Activated naive CD8-positive, alpha-beta T cell (primary cell): ENCODE results near the gene RASSF1.
"Not testable (repeated sequence)": the region's sequence is repeated elsewhere in the genome, so short reads cannot be mapped to it uniquely, and the experiment has no call there.

Source experiments
- H3K27ac Mint-ChIP-seq: one replicate; pipeline ENCODE4 v1.8.0; 2021; ENCODE audit warnings: mixed read lengths
- H3K27me3 Mint-ChIP-seq: one replicate; pipeline ENCODE4 v1.8.0; 2021; ENCODE audit warnings: mixed read lengths
- H3K36me3 Mint-ChIP-seq: one replicate; pipeline ENCODE4 v1.8.0; 2021; ENCODE audit warnings: mixed read lengths
- H3K4me1 Mint-ChIP-seq: one replicate; pipeline ENCODE4 v1.8.0; 2021; ENCODE audit warnings: low read depth, mixed read lengths
- H3K4me3 Mint-ChIP-seq: one replicate; pipeline ENCODE4 v1.8.0; 2021; ENCODE audit warnings: mild to moderate bottlenecking, mixed read lengths
- H3K9me3 Mint-ChIP-seq: one replicate; pipeline ENCODE4 v1.8.0; 2021; ENCODE audit warnings: low read depth, mixed read lengths

The RASSF1 gene

DNA sequence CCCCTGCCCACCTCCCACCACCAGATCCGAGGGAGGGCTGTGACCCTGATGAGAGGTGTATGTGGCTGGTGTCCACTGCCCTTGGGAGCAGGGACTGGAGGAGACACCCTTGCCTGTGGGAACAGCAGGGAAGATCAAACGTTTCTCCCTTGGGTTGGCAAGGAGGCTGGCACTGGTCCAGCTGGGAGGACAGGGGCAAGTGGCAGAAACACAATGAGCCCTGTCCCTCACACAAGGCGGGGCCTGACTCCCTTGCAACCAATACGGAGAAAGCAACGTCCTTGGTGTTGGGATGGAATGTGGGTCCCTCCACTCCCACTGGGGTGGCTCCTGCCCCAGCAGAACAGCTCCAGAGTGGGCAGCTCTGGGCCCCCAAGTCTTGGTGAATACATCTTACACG lies 23.3 kb downstream of the RASSF1 start:
- Mint-ChIP-seq H3K4me1 (peaks cover 27% of the 10 kb centered on the region), H3K4me3 (no peak overlapping the region), H3K9me3 (no peaks in the 10 kb centered on the region), H3K36me3 (peaks cover 2% of the 10 kb centered on the region), H3K27ac (no peak overlapping the region), H3K27me3 (no peaks in the 10 kb centered on the region)

GRCh38 chr3:50316657-50317242 lies 23.9 kb downstream of the RASSF1 start:
- H3K4me1 Mint-ChIP-seq, result peaks cover 27% of the 10 kb centered on the region
- peak overlapping the region; percentile 35 for H3K27ac Mint-ChIP-seq
- H3K36me3 Mint-ChIP-seq, result peaks cover 2% of the 10 kb centered on the region
- no peaks in the 10 kb centered on the region for H3K27me3 Mint-ChIP-seq
- no peaks in the 10 kb centered on the region for H3K9me3 Mint-ChIP-seq
- peak overlapping the region; percentile 63 for H3K4me3 Mint-ChIP-seq

- Mint-ChIP-seq H3K27ac (no peak overlapping the region), H3K36me3 (peaks cover 2% of the 10 kb centered on the region)
Measured at GRCh38 chr3:50314816-50315215, 25.8 kb downstream of the RASSF1 start.

GRCh38 chr3:50314342-50314741 lies 26.3 kb downstream of the RASSF1 start:
- H3K4me3 Mint-ChIP-seq, result no peak overlapping the region
- H3K9me3 Mint-ChIP-seq, result no peaks in the 10 kb centered on the region
- H3K27me3 Mint-ChIP-seq, result no peaks in the 10 kb centered on the region
- H3K36me3 Mint-ChIP-seq, result peaks cover 2% of the 10 kb centered on the region
- peaks cover 19% of the 10 kb centered on the region for H3K4me1 Mint-ChIP-seq
- peak overlapping the region; percentile 8 for H3K27ac Mint-ChIP-seq

More at GRCh38 chr3:50314816-50315215, 25.8 kb downstream of the RASSF1 start:
- H3K4me1 Mint-ChIP-seq, result peaks cover 20% of the 10 kb centered on the region
- H3K27me3 Mint-ChIP-seq, result no peaks in the 10 kb centered on the region
- no peaks in the 10 kb centered on the region for H3K9me3 Mint-ChIP-seq
- H3K4me3 Mint-ChIP-seq, result no peak overlapping the region

DNA sequence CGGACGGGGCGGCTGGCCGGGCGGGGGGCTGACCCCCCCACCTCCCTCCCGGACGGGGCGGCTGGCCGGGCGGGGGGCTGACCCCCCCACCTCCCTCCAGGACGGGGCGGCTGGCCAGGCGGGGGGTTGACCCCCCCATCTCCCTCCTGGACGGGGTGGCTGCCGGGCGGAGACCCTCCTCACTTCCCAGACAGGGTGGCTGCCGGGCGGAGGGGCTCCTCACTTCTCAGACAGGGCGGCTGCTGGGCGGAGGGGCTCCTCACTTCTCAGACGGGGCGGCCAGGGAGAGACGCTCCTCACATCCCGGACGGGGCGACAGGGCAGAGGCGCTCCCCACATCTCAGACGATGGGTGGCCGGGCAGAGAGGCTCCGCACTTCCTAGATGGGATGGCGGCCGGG lies 28.6 kb downstream of the RASSF1 start:
- not testable (repeated sequence) for H3K4me3 Mint-ChIP-seq, H3K27ac Mint-ChIP-seq, H3K27me3 Mint-ChIP-seq, H3K36me3 Mint-ChIP-seq, H3K9me3 Mint-ChIP-seq
- peaks cover 12% of the 10 kb centered on the region for H3K4me1 Mint-ChIP-seq

- Mint-ChIP-seq H3K4me3 (no peak overlapping the region), H3K27me3 (no peaks in the 10 kb centered on the region), H3K27ac (no peak overlapping the region), H3K4me1 (peaks cover 16% of the 10 kb centered on the region), H3K9me3 (no peaks in the 10 kb centered on the region), H3K36me3 (no peaks in the 10 kb centered on the region)
Measured at GRCh38 chr3:50304601-50305000, 36.0 kb downstream of the RASSF1 start.

DNA sequence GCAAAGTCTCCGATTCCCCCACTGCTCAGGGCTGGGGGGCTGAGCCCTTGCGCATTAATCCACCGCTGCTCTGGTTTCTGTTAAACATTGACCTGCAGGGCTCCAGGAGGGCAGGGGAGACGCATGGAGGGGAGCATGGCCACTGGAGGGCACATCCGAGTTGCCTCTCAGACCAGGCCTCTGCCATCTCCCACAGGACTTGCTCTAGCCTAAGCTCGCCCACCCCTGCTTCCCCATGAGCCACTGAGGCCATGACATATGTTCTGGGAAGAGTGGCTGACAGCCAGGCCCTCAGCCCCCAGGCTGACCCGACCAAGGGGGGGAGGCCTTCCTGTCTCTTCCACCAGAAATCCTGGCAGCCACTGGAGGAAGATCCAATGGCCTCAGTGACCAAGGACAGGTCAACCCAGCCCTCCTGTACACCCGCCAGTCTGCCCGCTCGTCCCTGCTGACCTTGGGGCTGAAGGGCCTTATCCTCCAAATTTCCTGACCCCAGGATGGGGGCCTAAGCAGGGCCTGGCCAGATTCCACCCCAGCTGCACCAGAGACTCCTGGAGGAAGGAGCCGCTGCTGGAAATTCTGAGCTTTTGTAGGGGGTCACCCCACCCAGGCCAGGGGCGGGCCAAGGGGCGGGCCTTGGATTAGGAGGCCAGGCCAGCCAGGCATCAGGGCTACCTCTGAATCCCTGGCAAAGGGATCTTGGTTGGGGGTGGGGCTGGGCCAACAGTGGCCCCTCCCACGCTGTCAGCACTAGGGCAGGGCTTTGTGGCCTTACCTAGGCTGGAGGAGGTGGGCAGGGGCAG lies 37.4 kb downstream of the RASSF1 start, which contains the start of gene HYAL1:
TSS of gene HYAL1 (minus strand) at position 562 of the 803 bp plus-strand sequence. CDS start 618 bp downstream, outside the sequence.
- H3K4me3 Mint-ChIP-seq, result no peak within 1 kb of the TSS
- peaks cover 19% of the 10 kb centered on the region for H3K4me1 Mint-ChIP-seq
- no peaks in the 10 kb centered on the region for H3K36me3 Mint-ChIP-seq
- H3K9me3 Mint-ChIP-seq, result no peaks in the 10 kb centered on the region
- H3K27ac Mint-ChIP-seq, result no peak within 1 kb of the TSS
- no peaks in the 10 kb centered on the region for H3K27me3 Mint-ChIP-seq

- no peaks in the 10 kb centered on the region for H3K36me3 Mint-ChIP-seq
- H3K9me3 Mint-ChIP-seq, result no peaks in the 10 kb centered on the region
- peaks cover 26% of the 10 kb centered on the region for H3K4me1 Mint-ChIP-seq
- H3K27me3 Mint-ChIP-seq, result no peaks in the 10 kb centered on the region
- H3K4me3 Mint-ChIP-seq, result no peak overlapping the region
- no peak overlapping the region for H3K27ac Mint-ChIP-seq
Measured at GRCh38 chr3:50302095-50303012, 38.3 kb downstream of the RASSF1 start.

- Mint-ChIP-seq H3K36me3 (no peaks in the 10 kb centered on the region), H3K9me3 (no peaks in the 10 kb centered on the region), H3K27ac (peak overlapping the region; percentile 98), H3K4me1 (peaks cover 26% of the 10 kb centered on the region), H3K4me3 (peak overlapping the region; percentile 97), H3K27me3 (no peaks in the 10 kb centered on the region)
Measured at GRCh38 chr3:50300681-50301254, 39.9 kb downstream of the RASSF1 start.

DNA sequence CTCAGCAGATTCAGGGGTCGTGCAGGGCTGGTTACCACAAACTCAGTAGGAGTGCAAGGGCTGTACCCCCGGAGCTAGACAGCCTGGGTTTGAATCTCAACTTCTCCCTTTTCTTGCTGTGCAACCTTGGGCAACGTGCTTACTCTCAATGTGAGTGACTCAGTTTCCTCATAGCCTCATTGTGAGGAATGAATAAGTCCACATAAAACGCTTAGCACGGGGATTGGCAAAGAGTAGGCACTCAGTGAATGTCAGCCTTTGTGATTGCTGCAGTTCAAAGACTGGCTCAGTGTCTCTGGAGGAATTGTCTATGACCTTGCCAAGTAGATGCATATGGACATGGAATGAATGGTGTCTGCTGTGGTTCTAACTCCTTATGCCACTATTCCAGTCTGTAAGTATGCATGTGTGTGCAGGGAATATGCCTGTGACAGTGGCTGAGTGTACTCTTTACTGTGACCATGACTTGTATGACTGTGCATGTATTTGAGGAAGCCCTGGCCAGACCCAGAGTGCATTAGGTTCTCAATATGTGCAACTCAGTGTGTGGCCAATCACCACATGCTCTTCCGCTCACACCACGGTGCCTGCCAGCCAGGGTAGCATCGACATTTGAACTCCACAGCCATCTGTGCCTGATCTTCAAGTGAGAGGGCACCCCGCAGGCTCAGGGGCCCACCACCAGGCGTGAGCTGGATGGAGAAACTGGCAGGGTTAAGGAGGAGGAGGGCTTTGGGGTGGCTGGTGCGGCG lies 40.5 kb downstream of the RASSF1 start:
- no peaks in the 10 kb centered on the region for H3K36me3 Mint-ChIP-seq
- H3K4me1 Mint-ChIP-seq, result peaks cover 26% of the 10 kb centered on the region
- no peaks in the 10 kb centered on the region for H3K27me3 Mint-ChIP-seq
- H3K27ac Mint-ChIP-seq, result peak overlapping the region; percentile 98
- peak overlapping the region; percentile 97 for H3K4me3 Mint-ChIP-seq
- no peaks in the 10 kb centered on the region for H3K9me3 Mint-ChIP-seq

DNA sequence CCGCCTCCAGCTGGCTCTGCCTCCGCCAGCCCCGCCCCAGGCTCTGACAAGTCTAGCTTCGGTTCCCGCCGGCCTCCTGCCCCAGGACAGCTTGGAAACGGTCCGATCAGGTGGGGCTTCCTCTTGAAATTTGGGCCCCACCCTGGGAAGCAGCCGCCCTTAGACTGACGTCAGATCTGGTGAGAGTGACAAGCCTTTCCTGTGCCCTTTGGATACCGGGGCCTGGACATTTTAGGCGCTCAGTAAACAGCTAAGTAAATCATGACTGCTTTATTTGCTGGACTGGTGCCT lies 41.1 kb downstream of the RASSF1 start:
- Mint-ChIP-seq H3K27ac (peak overlapping the region; percentile 98), H3K9me3 (no peaks in the 10 kb centered on the region), H3K27me3 (no peaks in the 10 kb centered on the region), H3K36me3 (no peaks in the 10 kb centered on the region), H3K4me1 (peaks cover 24% of the 10 kb centered on the region), H3K4me3 (peak overlapping the region; percentile 97)

DNA sequence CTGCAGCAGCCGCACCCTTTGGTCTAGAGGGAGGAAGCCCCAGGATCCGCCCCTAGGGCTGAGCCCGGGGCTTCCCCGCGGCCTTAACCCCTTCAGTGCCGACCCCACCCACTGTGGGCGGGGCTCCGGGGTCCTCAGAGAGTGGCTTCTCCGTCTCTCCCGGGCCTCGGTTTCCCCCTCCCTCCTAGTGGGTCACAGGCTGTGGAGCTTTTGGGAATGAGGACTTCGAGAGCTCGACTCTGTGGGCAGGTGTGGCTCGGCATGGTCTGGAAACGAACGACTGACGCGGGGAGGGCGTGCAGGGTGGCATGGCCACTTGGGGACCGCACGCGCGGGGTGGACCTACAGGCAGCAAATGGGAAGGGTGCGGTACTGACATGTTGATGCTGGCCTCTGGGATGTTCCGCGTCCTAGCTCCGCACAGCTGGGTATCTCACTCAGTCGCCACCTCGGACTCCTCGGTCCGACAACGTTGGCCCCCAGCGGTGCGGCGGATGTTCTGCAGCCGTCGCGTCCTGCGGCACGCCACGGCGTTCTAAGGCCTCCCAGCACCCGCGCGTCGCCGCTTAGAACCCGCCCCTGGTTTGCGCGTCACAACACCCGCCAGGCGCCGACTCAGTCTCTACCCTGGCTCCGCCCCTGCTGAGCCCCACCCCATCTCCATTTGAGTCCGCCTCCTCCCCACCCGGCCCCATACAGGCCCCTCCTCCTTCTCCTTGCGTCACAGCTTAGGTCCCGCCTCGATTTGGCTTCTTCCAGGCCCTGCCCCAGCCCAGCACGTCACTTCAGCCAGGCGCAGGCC lies 41.6 kb downstream of the RASSF1 start, which contains the start of the genes HYAL3 and NAA80:
TSS of gene HYAL3 (minus strand) at position 570 of the 802 bp plus-strand sequence. CDS start 3,803 bp downstream, outside the sequence.
TSS of gene NAA80 (minus strand) at position 570 of the 802 bp plus-strand sequence. CDS start 1,942 bp downstream, outside the sequence.
- H3K4me1 Mint-ChIP-seq, result peaks cover 22% of the 10 kb centered on the region
- peak within 1 kb of the TSS; percentile 97 for H3K4me3 Mint-ChIP-seq
- peak within 1 kb of the TSS; percentile 98 for H3K27ac Mint-ChIP-seq
- H3K9me3 Mint-ChIP-seq, result no peaks in the 10 kb centered on the region
- no peaks in the 10 kb centered on the region for H3K27me3 Mint-ChIP-seq
- H3K36me3 Mint-ChIP-seq, result no peaks in the 10 kb centered on the region

DNA sequence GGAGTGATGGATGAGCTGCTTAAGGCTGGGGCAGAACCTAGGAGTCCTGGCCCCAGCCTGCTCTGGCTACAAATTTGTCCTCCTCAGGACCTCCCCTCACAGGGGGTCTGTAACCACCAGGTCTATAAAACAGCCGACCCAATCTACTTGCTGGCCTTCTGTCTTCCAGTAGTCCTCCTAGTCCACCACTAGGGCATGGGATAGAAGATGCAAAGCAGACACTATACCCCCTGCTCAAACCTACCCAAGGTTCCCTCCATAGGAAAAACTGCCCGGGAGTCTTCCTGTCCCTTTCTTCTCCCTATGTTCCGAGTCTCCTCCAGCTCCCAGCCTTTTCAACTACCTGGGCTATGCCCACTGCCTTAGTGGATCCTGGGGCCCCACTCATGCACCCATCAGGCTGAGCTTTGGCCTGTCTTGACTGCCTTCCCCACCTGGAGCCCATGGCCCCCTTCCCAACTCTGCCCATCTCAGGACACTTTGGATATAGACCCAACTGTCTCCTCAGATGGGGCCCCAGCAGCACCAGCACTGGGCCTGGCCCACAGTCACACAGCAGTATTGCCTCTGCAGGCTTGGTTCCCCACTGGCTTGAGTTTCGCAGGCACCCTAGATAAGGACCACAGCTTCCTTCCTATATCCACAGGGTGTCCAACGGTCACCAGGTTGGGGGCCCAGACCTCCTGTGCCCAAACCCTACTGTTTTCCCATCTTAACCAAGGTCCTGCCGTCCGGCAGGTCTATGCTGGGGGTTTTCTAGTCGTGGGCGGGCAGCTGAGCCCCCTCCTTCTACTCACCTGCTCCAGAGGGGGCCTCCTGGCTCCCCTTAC lies 42.5 kb downstream of the RASSF1 start:
- H3K27me3 Mint-ChIP-seq, result no peaks in the 10 kb centered on the region
- H3K9me3 Mint-ChIP-seq, result no peaks in the 10 kb centered on the region
- H3K36me3 Mint-ChIP-seq, result no peaks in the 10 kb centered on the region
- peak overlapping the region; percentile 68 for H3K27ac Mint-ChIP-seq
- H3K4me1 Mint-ChIP-seq, result peaks cover 23% of the 10 kb centered on the region
- H3K4me3 Mint-ChIP-seq, result peak overlapping the region; percentile 97
